ENCODE measurements around the gene SLC6A3. TPM values are rescaled to one million over a fixed set of nuclear protein-coding genes. Genes with fewer than 3 reads are reported as not detected.

Gene SLC6A3
- total and polyA plus RNA-seq, 9 of the 15 experiments (the other 6 are each of a cell fraction or from before 2014, with no cell fraction given), result not detected

DNA sequence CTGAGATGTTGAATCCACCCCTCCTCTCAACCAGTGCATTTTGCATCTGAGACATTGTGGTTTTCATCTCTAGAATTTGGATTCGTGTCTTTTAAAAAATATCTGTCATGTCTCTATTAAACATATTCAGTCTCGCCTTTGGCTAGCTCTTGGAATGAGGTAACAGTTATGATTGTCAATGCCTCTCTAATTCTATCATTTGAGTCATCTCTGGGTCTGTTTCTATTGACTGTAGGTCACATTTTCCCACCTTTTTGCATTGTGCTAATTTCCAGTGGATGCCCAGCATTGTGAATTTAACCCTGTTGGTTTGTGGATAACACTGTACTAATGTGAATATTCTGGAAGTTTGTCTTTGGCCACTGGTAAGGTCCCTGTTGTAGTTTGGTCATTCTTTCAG lies 8.4 kb upstream of the SLC6A3 start:
- no peak for FAIRE-seq
- ChIA-PET POLR2A (no interaction called here), CTCF (ENCODE audit: low intra/inter-chr PET ratio) (no interaction called here)
- no peaks in the 10 kb centered on the region for H4K20me1 ChIP-seq (replicated peaks; ENCODE audit: control insufficient read depth, insufficient read depth, low read length)
- H3K36me3 ChIP-seq (ENCODE audit: control insufficient read depth, insufficient read depth, low read length), result no peaks in the 10 kb centered on the region
- no TSS peak for BruUV-seq (replicated peaks)
- H2AFZ ChIP-seq (ENCODE audit: low read depth, low read length), result no peak overlapping the region
- intact Hi-C loops (cut with micrococcal nuclease), result no loop called here
- no peak overlapping the region for H3K9ac ChIP-seq (ENCODE audit: insufficient read depth in 1 of 2, low read depth in 2 of 2, low read length in 2 of 2)
- H3K4me2 ChIP-seq (ENCODE audit: insufficient read depth, low read length), result no peak overlapping the region
- TF ChIP-seq MTA1 (IDR thresholded peaks at IDR 0.05; ENCODE audit: borderline replicate concordance) (no peak), CREM (IDR thresholded peaks at IDR 0.05; ENCODE audit: low read depth) (no peak), ARID1B (IDR thresholded peaks at IDR 0.05) (no peak)
- TF ChIP-seq, protein P1, sequence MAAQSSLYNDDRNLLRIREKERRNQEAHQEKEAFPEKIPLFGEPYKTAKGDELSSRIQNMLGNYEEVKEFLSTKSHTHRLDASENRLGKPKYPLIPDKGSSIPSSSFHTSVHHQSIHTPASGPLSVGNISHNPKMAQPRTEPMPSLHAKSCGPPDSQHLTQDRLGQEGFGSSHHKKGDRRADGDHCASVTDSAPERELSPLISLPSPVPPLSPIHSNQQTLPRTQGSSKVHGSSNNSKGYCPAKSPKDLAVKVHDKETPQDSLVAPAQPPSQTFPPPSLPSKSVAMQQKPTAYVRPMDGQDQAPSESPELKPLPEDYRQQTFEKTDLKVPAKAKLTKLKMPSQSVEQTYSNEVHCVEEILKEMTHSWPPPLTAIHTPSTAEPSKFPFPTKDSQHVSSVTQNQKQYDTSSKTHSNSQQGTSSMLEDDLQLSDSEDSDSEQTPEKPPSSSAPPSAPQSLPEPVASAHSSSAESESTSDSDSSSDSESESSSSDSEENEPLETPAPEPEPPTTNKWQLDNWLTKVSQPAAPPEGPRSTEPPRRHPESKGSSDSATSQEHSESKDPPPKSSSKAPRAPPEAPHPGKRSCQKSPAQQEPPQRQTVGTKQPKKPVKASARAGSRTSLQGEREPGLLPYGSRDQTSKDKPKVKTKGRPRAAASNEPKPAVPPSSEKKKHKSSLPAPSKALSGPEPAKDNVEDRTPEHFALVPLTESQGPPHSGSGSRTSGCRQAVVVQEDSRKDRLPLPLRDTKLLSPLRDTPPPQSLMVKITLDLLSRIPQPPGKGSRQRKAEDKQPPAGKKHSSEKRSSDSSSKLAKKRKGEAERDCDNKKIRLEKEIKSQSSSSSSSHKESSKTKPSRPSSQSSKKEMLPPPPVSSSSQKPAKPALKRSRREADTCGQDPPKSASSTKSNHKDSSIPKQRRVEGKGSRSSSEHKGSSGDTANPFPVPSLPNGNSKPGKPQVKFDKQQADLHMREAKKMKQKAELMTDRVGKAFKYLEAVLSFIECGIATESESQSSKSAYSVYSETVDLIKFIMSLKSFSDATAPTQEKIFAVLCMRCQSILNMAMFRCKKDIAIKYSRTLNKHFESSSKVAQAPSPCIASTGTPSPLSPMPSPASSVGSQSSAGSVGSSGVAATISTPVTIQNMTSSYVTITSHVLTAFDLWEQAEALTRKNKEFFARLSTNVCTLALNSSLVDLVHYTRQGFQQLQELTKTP (IDR thresholded peaks at IDR 0.05; ENCODE audit: low read depth in 1 of 2, partially characterized antibody in 2 of 2), result peak in 1 of 2 experiments; percentile 83
- DNase-seq (ENCODE audit: extremely low read depth in 1 of 4, low spot score in 3 of 4), result no peak
- H3K9me3 ChIP-seq (replicated peaks; ENCODE audit: control insufficient read depth, insufficient read depth, low read depth, low read length), result peaks cover 12% of the 10 kb centered on the region
- no peak for ATAC-seq
- no peaks in the 10 kb centered on the region for H3K79me2 ChIP-seq (ENCODE audit: control insufficient read depth, insufficient read depth, low read length)
- 6% methylated on average over 2 of the region's 2 CpGs for WGBS (ENCODE audit: insufficient coverage, low coverage, missing lambda C conversion rate)
- H3K4me1 ChIP-seq (replicated peaks in 1 of 2; ENCODE audit: control insufficient read depth in 2 of 2, insufficient read depth in 2 of 2, low read length in 2 of 2), result no peaks in the 10 kb centered on the region
- in situ Hi-C loops (cut with MboI), result no loop called here
- H3K27me3 ChIP-seq (ENCODE audit: control insufficient read depth in 2 of 2, insufficient read depth in 2 of 2, low read length in 2 of 2), result peaks cover 10 to 14% of the 10 kb centered on the region in 2 experiments
- no peak overlapping the region for H3K27ac ChIP-seq (ENCODE audit: extremely low read depth, low read depth, low read length)
- H3K4me3 ChIP-seq, result no peak overlapping the region
- H3K9me1 ChIP-seq (ENCODE audit: control insufficient read depth, insufficient read depth, low read length), result no peaks in the 10 kb centered on the region
